Suprapubic skin (tissue), 4 donors: Measurements from ENCODE around the gene NDUFB7. TPM values are rescaled to one million over a fixed set of nuclear protein-coding genes. Genes with fewer than 3 reads are reported as not detected.
A peak's percentile ranks its signal among the peaks of the same experiment; 100 is the strongest.

Source experiments
- DNase-seq, 2 donors: peaks; one replicate each; pipeline ENCODE4 v3.0.0-alpha.2; 2019; ENCODE audit warnings: low spot score in 2 of 2
- H3K27ac ChIP-seq: fragments of 200-600 bp; sonication (generic); one replicate; pipeline ENCODE4 v1.5.1; 2019
- H3K27me3 ChIP-seq: fragments of 200-600 bp; sonication (generic); one replicate; pipeline ENCODE4 v1.5.1; 2019
- H3K36me3 ChIP-seq: fragments of 200-600 bp; sonication (generic); one replicate; pipeline ENCODE4 v1.5.1; 2019
- H3K4me1 ChIP-seq: fragments of 200-600 bp; sonication (generic); one replicate; pipeline ENCODE4 v1.5.1; 2019
- H3K4me3 ChIP-seq: fragments of 200-600 bp; sonication (generic); one replicate; pipeline ENCODE4 v1.5.1; 2019; ENCODE audit warnings: mild to moderate bottlenecking
- H3K9me3 ChIP-seq: fragments of 200-600 bp; sonication (generic); one replicate; pipeline ENCODE4 v1.5.1; 2019
- CTCF ChIP-seq, 2 donors: fragments of 200-600 bp in 1 of 2; fragments of 450-650 bp in 1 of 2; sonication (generic) in 1 of 2; IDR thresholded peaks; one replicate each; pipeline ENCODE4 v1.5.1; 2016 to 2019; ENCODE audit warnings: antibody characterized with exemption in 2 of 2, mild to moderate bottlenecking in 1 of 2, moderate library complexity in 1 of 2
- EP300 ChIP-seq: sonication (generic); formaldehyde crosslinking; IDR thresholded peaks from one replicate; pipeline ENCODE4 v1.6.1; 2017; ENCODE audit warnings: antibody characterized with exemption
- POLR2A ChIP-seq, 2 donors: fragments of 450-650 bp; IDR thresholded peaks; one replicate each; pipeline ENCODE4 v1.6.1; 2017; ENCODE audit warnings: antibody characterized with exemption in 2 of 2, mild to moderate bottlenecking in 2 of 2, moderate library complexity in 2 of 2
- POLR2AphosphoS5 ChIP-seq, 3 donors: sonication (generic); formaldehyde crosslinking; IDR thresholded peaks; one replicate each; pipeline ENCODE4 v1.6.1; 2017; ENCODE audit warnings: antibody characterized with exemption in 3 of 3
- WGBS: methylation state at CpG from one replicate; pipeline ENCODE4 v1.1.5; 2018; 5-methylcytosine and 5-hydroxymethylcytosine counted together
- total RNA-seq, 4 donors: library from RNA; depleted of rRNA; stranded (reverse); fragments of >200 nt; gene quantifications; one replicate each; pipeline ENCODE4 v1.1.0, GENCODE V29; 2016

Gene NDUFB7
- total RNA-seq, 4 donors from 2014 or later = 196 to 394 (median 340) TPM

- Histone ChIP-seq H3K4me3 (peak overlapping the region; percentile 18), H3K9me3 (no peaks in the 10 kb centered on the region), H3K27me3 (no peaks in the 10 kb centered on the region), H3K4me1 (peaks cover 65% of the 10 kb centered on the region), H3K36me3 (peaks cover 35% of the 10 kb centered on the region), H3K27ac (peak overlapping the region; percentile 68)
- TF ChIP-seq CTCF (IDR thresholded peaks at IDR 0.05) (no peak), POLR2A (IDR thresholded peaks at IDR 0.05) (no peak), EP300 (no peak), POLR2AphosphoS5 (IDR thresholded peaks at IDR 0.05) (no peak)
- no peak for DNase-seq
- 90% methylated on average over 8 of the region's 23 CpGs for WGBS
Measured at GRCh38 chr19:14562660-14563589, 8.9 kb downstream of the NDUFB7 start.

GRCh38 chr19:14561847-14562351 lies 10.0 kb downstream of the NDUFB7 start:
- DNase-seq = no peak
- H3K4me3 ChIP-seq = peak overlapping the region; percentile 18
- TF ChIP-seq EP300 (no peak), POLR2A (IDR thresholded peaks at IDR 0.05) (no peak), CTCF (IDR thresholded peaks at IDR 0.05) (no peak), POLR2AphosphoS5 (IDR thresholded peaks at IDR 0.05) (no peak)
- peak overlapping the region; percentile 68 for H3K27ac ChIP-seq
- peaks cover 29% of the 10 kb centered on the region for H3K36me3 ChIP-seq
- 32% methylated on average over 6 of the region's 22 CpGs for WGBS
- peaks cover 72% of the 10 kb centered on the region for H3K4me1 ChIP-seq
- H3K9me3 ChIP-seq = no peaks in the 10 kb centered on the region
- H3K27me3 ChIP-seq = no peaks in the 10 kb centered on the region

- H3K9me3 ChIP-seq = no peaks in the 10 kb centered on the region
- peaks cover 78% of the 10 kb centered on the region for H3K4me1 ChIP-seq
- H3K4me3 ChIP-seq = no peak overlapping the region
- no peak for DNase-seq
- no CpG with 5 or more reads among the region's 8 CpGs for WGBS
- peaks cover 23% of the 10 kb centered on the region for H3K36me3 ChIP-seq
- peak overlapping the region; percentile 68 for H3K27ac ChIP-seq
- TF ChIP-seq CTCF (IDR thresholded peaks at IDR 0.05) (no peak), POLR2A (IDR thresholded peaks at IDR 0.05) (no peak), POLR2AphosphoS5 (IDR thresholded peaks at IDR 0.05) (no peak), EP300 (no peak)
- no peaks in the 10 kb centered on the region for H3K27me3 ChIP-seq
Measured at GRCh38 chr19:14561249-14561648, 10.6 kb downstream of the NDUFB7 start.

GRCh38 chr19:14560776-14561108 lies 11.1 kb downstream of the NDUFB7 start:
- no peak overlapping the region for H3K4me3 ChIP-seq
- 100% methylated on average over 1 of the region's 6 CpGs for WGBS
- TF ChIP-seq CTCF (IDR thresholded peaks at IDR 0.05) (no peak), POLR2AphosphoS5 (IDR thresholded peaks at IDR 0.05) (no peak), EP300 (no peak), POLR2A (IDR thresholded peaks at IDR 0.05) (no peak)
- no peaks in the 10 kb centered on the region for H3K27me3 ChIP-seq
- H3K4me1 ChIP-seq = peaks cover 83% of the 10 kb centered on the region
- H3K36me3 ChIP-seq = peaks cover 18% of the 10 kb centered on the region
- DNase-seq = no peak
- H3K27ac ChIP-seq = peak overlapping the region; percentile 68
- no peaks in the 10 kb centered on the region for H3K9me3 ChIP-seq
